BE2C (cell line): Measurements from ENCODE around the gene MAN2A2.

ENCODE experiments used
- DNase-seq: peaks from one replicate; pipeline ENCODE4 v3.0.0-alpha.2; 2020
- H3K27me3 ChIP-seq: fragments of 250-450 bp; sonication (Bioruptor Pico); 2 replicates; pipeline ENCODE4 v1.5.1; 2020; ENCODE audit warnings: mild to moderate bottlenecking
- H3K36me3 ChIP-seq: fragments of 250-450 bp; sonication (Bioruptor Pico); 2 replicates; pipeline ENCODE4 v1.5.1; 2020; ENCODE audit warnings: mild to moderate bottlenecking
- H3K4me1 ChIP-seq: fragments of 250-450 bp; sonication (Bioruptor Pico); 2 replicates; pipeline ENCODE4 v1.5.1; 2020
- H3K4me3 ChIP-seq: 2 replicates; pipeline ENCODE4 v1.5.1; 2011; ENCODE audit warnings: low read depth, low read length
- H3K9me3 ChIP-seq: fragments of 250-450 bp; sonication (Bioruptor Pico); 2 replicates; pipeline ENCODE4 v1.5.1; 2020
- CTCF ChIP-seq: IDR thresholded peaks from 2 replicates; pipeline ENCODE4 v1.5.1; 2012; ENCODE audit warnings: mild to moderate bottlenecking, low read depth, low read length

The MAN2A2 gene

GRCh38 chr15:90942354-90943120 lies 39.4 kb downstream of the MAN2A2 start:
- DNase-seq = no peak
- Histone ChIP-seq H3K36me3 (peaks cover 63% of the 10 kb centered on the region), H3K27me3 (no peaks in the 10 kb centered on the region), H3K4me1 (no peaks in the 10 kb centered on the region), H3K4me3 (no peak overlapping the region), H3K9me3 (no peaks in the 10 kb centered on the region)
- no peak for TF ChIP-seq CTCF

GRCh38 chr15:90945091-90945490 lies 42.0 kb downstream of the MAN2A2 start:
- Histone ChIP-seq H3K9me3 (no peaks in the 10 kb centered on the region), H3K36me3 (peaks cover 63% of the 10 kb centered on the region)

GRCh38 chr15:90946538-90946937 lies 43.4 kb downstream of the MAN2A2 start:
- Histone ChIP-seq H3K27me3 (no peaks in the 10 kb centered on the region), H3K36me3 (peaks cover 56% of the 10 kb centered on the region), H3K9me3 (no peaks in the 10 kb centered on the region), H3K4me3 (no peak overlapping the region), H3K4me1 (no peaks in the 10 kb centered on the region)
- no peak for DNase-seq
- TF ChIP-seq CTCF = no peak

More at GRCh38 chr15:90945091-90945490, 42.0 kb downstream of the MAN2A2 start:
- H3K27me3 ChIP-seq = no peaks in the 10 kb centered on the region
- no peak for TF ChIP-seq CTCF
- H3K4me3 ChIP-seq = no peak overlapping the region
- H3K4me1 ChIP-seq = no peaks in the 10 kb centered on the region
- no peak for DNase-seq

GRCh38 chr15:90946941-90947576 lies 44.0 kb downstream of the MAN2A2 start:
- TF ChIP-seq CTCF = no peak
- Histone ChIP-seq H3K9me3 (no peaks in the 10 kb centered on the region), H3K27me3 (no peaks in the 10 kb centered on the region), H3K36me3 (peaks cover 59% of the 10 kb centered on the region), H3K4me1 (no peaks in the 10 kb centered on the region), H3K4me3 (no peak overlapping the region)
- no peak for DNase-seq

- no peaks in the 10 kb centered on the region for H3K4me1 ChIP-seq
- no peak overlapping the region for H3K4me3 ChIP-seq
- DNase-seq = no peak
- no peaks in the 10 kb centered on the region for H3K9me3 ChIP-seq
- H3K27me3 ChIP-seq = no peaks in the 10 kb centered on the region
- TF ChIP-seq CTCF = no peak
- peaks cover 52% of the 10 kb centered on the region for H3K36me3 ChIP-seq
Measured at GRCh38 chr15:90947577-90948357, 44.7 kb downstream of the MAN2A2 start.
